Neural cell (in vitro differentiated cells): ENCODE data around the gene PKNOX2. TPM values are rescaled to one million over a fixed set of nuclear protein-coding genes. Genes with fewer than 3 reads are reported as not detected.

Source experiments
- H2AFZ ChIP-seq: fragments of 200-600, 300-800 bp; sonication (generic), shearing (Covaris generic); 2 replicates; pipeline ENCODE4 v1.6.0; 2014; ENCODE audit warnings: low read depth, mild to moderate bottlenecking, antibody characterized with exemption, low read length, moderate library complexity
- H3F3A ChIP-seq: fragments of 200-600 bp; shearing (Covaris generic); 2 replicates; pipeline ENCODE4 v1.6.1; 2016; ENCODE audit warnings: mild to moderate bottlenecking, moderate library complexity, mixed read lengths, antibody characterized with exemption, low read length; ENCODE audit not compliant: insufficient read depth, poor library complexity, severe bottlenecking
- H3K27ac ChIP-seq: fragments of 200-600, 300-800 bp; sonication (generic), shearing (Covaris generic); 2 replicates; pipeline ENCODE4 v1.5.1; 2014; ENCODE audit warnings: mild to moderate bottlenecking, low read length, moderate library complexity
- H3K27me3 ChIP-seq: fragments of 300-800, 200-600 bp; sonication (generic), shearing (Covaris generic); 2 replicates; pipeline ENCODE4 v1.6.0; 2014; ENCODE audit warnings: mild to moderate bottlenecking, low read depth, low read length, moderate library complexity; ENCODE audit not compliant: insufficient read depth
- H3K36me3 ChIP-seq: fragments of 300-800, 200-600 bp; sonication (generic), shearing (Covaris generic); 2 replicates; pipeline ENCODE4 v1.5.1; 2014; ENCODE audit warnings: mild to moderate bottlenecking, antibody characterized with exemption, low read length, moderate library complexity; ENCODE audit not compliant: insufficient read depth
- H3K4me2 ChIP-seq: fragments of 300-800, 200-600 bp; sonication (generic), shearing (Covaris generic); 2 replicates; pipeline ENCODE4 v1.6.0; 2014; ENCODE audit warnings: mild to moderate bottlenecking, low read length
- H3K4me3 ChIP-seq: fragments of 300-800, 200-600 bp; sonication (generic), shearing (Covaris generic); 2 replicates; pipeline ENCODE4 v1.5.1; 2014; ENCODE audit warnings: mild to moderate bottlenecking, low read length, moderate library complexity
- H3K79me2 ChIP-seq: fragments of 200-600 bp; shearing (Covaris generic); replicated peaks from 2 replicates; pipeline ENCODE4 v1.6.0; 2014; ENCODE audit warnings: mild to moderate bottlenecking, low read length, moderate library complexity; ENCODE audit not compliant: insufficient read depth
- H3K9ac ChIP-seq: fragments of 300-800, 200-600 bp; sonication (generic), shearing (Covaris generic); 2 replicates; pipeline ENCODE4 v1.6.1; 2016; ENCODE audit warnings: mild to moderate bottlenecking, low read length, mixed read lengths
- H3K9me2 ChIP-seq: fragments of 200-600 bp; shearing (Covaris generic); 2 replicates; pipeline ENCODE4 v1.6.1; 2016; ENCODE audit warnings: mild to moderate bottlenecking, low read length, mixed read lengths; ENCODE audit not compliant: insufficient read depth
- H3K9me3 ChIP-seq: fragments of 200-600, 300-800 bp; sonication (generic), shearing (Covaris generic); 2 replicates; pipeline ENCODE4 v1.6.1; 2016; ENCODE audit warnings: mild to moderate bottlenecking, mixed run types, low read length, moderate library complexity, mixed read lengths
- H4K20me1 ChIP-seq: fragments of 200-600 bp; shearing (Covaris generic); 2 replicates; pipeline ENCODE4 v1.6.1; 2016; ENCODE audit warnings: mild to moderate bottlenecking, mixed run types; ENCODE audit not compliant: insufficient read depth
- CTCF ChIP-seq: fragments of 450-650 bp; IDR thresholded peaks from 2 replicates; pipeline ENCODE4 v1.5.1; 2014; ENCODE audit warnings: antibody characterized with exemption, mild to moderate bottlenecking, moderate library complexity; ENCODE audit not compliant: poor library complexity, severe bottlenecking
- EP300 ChIP-seq: fragments of 450-650 bp; conservative IDR thresholded peaks from 2 replicates; pipeline ENCODE4 v1.6.1; 2014; ENCODE audit warnings: antibody characterized with exemption, mild to moderate bottlenecking, moderate library complexity; ENCODE audit not compliant: poor library complexity, severe bottlenecking
- EZH2 ChIP-seq: fragments of 200-600, 300-800 bp; shearing (Covaris generic), sonication (generic); IDR thresholded peaks from 2 replicates; pipeline ENCODE4 v1.6.1; 2014; ENCODE audit warnings: antibody characterized with exemption, low read length, borderline replicate concordance, mild to moderate bottlenecking; ENCODE audit not compliant: insufficient read depth, poor library complexity, severe bottlenecking
- MXI1 ChIP-seq: fragments of 450-650 bp; conservative IDR thresholded peaks from 2 replicates; pipeline ENCODE4 v1.6.1; 2014; ENCODE audit warnings: antibody characterized with exemption, mild to moderate bottlenecking; ENCODE audit not compliant: poor library complexity, severe bottlenecking
- POLR2AphosphoS5 ChIP-seq: IDR thresholded peaks from 2 replicates; pipeline ENCODE4 v1.6.1; 2012
- RAD21 ChIP-seq: fragments of 450-650 bp; conservative IDR thresholded peaks from 2 replicates; pipeline ENCODE4 v1.6.1; 2014; ENCODE audit warnings: antibody characterized with exemption, mild to moderate bottlenecking, moderate library complexity
- REST ChIP-seq: IDR thresholded peaks from 2 replicates; pipeline ENCODE4 v1.6.1; 2012; ENCODE audit warnings: borderline replicate concordance
- SMC3 ChIP-seq: fragments of 450-650 bp; conservative IDR thresholded peaks from 2 replicates; pipeline ENCODE4 v1.6.1; 2014; ENCODE audit warnings: antibody characterized with exemption, mild to moderate bottlenecking, moderate library complexity; ENCODE audit not compliant: poor library complexity
- TAF1 ChIP-seq: IDR thresholded peaks from 2 replicates; pipeline ENCODE4 v1.6.1; 2012; ENCODE audit warnings: low read depth
- polyA plus RNA-seq: library from polyadenylated mRNA; depleted of rRNA; stranded (reverse); fragments of >200 nt; gene quantifications from 2 replicates; pipeline ENCODE4 v1.2.3, GENCODE V29; 2014

PKNOX2 gene
- polyA plus RNA-seq, 1 donor from 2014 or later, result 0.99 TPM

GRCh38 chr11:125244166-125244565, 79.6 kb downstream of the PKNOX2 start:
- Histone ChIP-seq H3F3A (no peaks in the 10 kb centered on the region), H3K4me2 (no peak overlapping the region), H4K20me1 (no peaks in the 10 kb centered on the region), H3K4me3 (no peak overlapping the region), H3K27ac (no peak overlapping the region), H3K9me3 (no peaks in the 10 kb centered on the region), H2AFZ (no peak overlapping the region), H3K79me2 (no peaks in the 10 kb centered on the region), H3K27me3 (no peaks in the 10 kb centered on the region), H3K9ac (no peak overlapping the region), H3K36me3 (no peaks in the 10 kb centered on the region), H3K9me2 (no peaks in the 10 kb centered on the region)
- TF ChIP-seq CTCF (no peak), REST (no peak), EZH2 (no peak), MXI1 (no peak), EP300 (no peak)

GRCh38 chr11:125245299-125245698, 80.7 kb downstream of the PKNOX2 start:
- no peak overlapping the region for H3K9ac ChIP-seq
- no peak overlapping the region for H3K27ac ChIP-seq
- H2AFZ ChIP-seq, result no peak overlapping the region
- no peaks in the 10 kb centered on the region for H3K79me2 ChIP-seq
- H3K4me3 ChIP-seq, result no peak overlapping the region
- H3K9me3 ChIP-seq, result no peaks in the 10 kb centered on the region
- no peak overlapping the region for H3K4me2 ChIP-seq
- H3K27me3 ChIP-seq, result no peaks in the 10 kb centered on the region
- H3F3A ChIP-seq, result no peaks in the 10 kb centered on the region
- H3K36me3 ChIP-seq, result no peaks in the 10 kb centered on the region
- H3K9me2 ChIP-seq, result no peaks in the 10 kb centered on the region
- no peaks in the 10 kb centered on the region for H4K20me1 ChIP-seq
- TF ChIP-seq EZH2 (no peak), REST (no peak), POLR2AphosphoS5 (no peak), MXI1 (no peak), TAF1 (no peak), SMC3 (no peak), RAD21 (no peak), EP300 (no peak), CTCF (no peak)
